Skin epidermis (tissue), 12 donors: ENCODE data around the gene ADGRL2.
A peak's percentile ranks its signal among the peaks of the same experiment; 100 is the strongest.

Experiments
- H3K27ac ChIP-seq, 21 experiments: fragments of 200-600 bp; sonication (generic) in 11 of 21; one replicate each; pipeline ENCODE4 v1.5.0; 2020; ENCODE audit warnings: mild to moderate bottlenecking in 3 of 21, inconsistent platforms in 2 of 21, moderate library complexity in 2 of 21
- H3K4me3 ChIP-seq, 7 experiments: fragments of 200-600 bp; sonication (generic) in 2 of 7; one replicate each; pipeline ENCODE4 v1.5.0; 2020; ENCODE audit warnings: inconsistent platforms in 2 of 7, mild to moderate bottlenecking in 2 of 7, moderate library complexity in 1 of 7

ADGRL2 gene

DNA sequence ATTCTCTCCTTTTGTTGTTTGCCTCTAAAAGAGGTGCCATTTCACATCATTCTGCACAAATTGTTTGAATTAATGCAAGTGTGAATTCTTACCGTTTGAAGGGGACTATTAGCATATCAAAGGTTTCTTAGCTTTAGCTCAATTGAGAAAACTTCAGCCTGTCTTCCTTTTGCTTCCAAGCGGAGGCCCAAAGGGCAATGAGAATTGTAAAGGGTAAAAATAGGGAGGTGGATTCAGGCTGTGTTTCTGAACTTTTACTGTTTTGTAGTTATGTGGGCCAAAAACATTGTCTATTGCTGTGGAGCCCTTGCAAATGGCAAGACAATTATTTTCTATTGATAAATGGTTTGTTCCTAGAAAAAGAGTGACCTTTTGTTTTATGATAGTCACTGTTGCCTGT lies 3.6 kb downstream of the ADGRL2 start:
- Histone ChIP-seq H3K4me3 (peak overlapping the region in 2 of 7 experiments; percentile 67 to 75), H3K27ac (no peak overlapping the region)

DNA sequence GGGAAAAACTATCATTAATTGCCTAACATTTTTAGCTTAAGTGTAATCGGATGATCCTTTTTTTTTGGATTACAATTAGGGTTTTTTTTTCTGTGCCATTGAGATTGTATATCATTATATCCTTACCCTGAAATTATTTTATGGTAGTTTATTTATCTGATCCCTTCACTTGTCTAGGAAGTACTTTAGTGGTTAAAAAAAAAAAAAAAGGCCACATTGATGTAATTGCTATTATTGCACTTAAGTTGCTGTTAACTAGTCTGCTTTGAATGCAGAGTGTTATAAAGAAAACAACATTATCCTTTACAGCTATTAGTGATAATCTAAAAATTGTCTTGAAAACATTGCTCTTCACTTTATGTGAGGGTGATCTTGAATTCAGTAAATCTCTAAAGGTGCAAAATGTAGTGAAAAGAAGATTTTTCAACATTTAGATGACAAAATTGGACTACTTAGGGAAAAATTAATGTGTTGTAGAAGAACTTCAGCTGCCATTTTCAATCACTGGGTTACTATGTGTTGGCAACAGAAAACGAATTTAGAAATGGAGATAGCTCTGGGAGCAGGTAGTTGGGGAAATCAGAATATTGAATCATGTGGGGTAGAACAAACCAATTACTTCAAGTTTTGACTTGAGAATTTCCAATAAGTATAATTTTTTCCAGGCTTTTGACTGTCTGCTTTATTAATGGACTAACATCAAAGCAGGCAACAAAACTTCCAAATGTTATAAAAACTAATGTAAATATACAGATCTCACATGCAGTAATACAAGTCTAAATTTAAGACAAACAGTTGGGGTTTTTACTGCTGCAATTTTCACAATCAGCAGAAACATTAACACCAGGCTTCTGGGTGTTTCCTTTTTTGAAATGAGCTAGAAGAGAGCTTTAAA lies 5.0 kb downstream of the ADGRL2 start:
- no peak overlapping the region for H3K4me3 ChIP-seq
- no peak overlapping the region for H3K27ac ChIP-seq

DNA sequence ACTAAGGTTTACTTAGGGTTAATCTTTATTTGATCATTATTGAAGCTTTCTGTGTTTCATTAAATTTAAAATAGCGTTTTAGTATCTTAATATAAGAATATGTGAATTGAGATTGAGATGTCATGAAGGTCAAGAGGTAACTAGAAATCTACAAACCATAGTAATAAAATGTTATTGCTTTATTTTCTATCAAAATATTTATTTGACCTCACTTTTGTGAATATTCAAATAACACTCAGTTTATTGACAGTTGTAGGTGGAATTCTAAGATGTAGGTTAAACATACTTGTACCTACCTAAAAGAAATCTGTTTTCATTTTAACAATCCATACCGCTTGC lies 5.7 kb downstream of the ADGRL2 start:
- Histone ChIP-seq H3K27ac (no peak overlapping the region), H3K4me3 (no peak overlapping the region)

DNA sequence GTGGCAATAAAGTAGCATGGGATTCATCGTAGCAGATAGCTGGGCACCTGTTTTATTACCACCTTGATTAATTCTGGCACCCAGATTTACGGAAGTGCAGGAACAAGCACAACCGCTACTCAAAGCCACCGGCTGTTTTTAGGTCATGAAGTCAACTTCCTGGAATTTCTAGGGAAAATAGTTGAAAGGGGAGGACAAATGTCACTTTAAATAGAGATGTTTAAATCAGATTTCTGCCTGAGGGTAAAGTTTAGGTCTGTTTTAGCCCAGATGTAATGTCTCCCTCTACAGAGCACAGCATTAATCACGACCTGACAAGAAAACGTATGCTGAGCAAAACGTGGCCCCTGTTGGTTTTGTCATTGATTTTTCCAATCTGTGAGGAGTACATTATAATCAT lies 8.0 kb downstream of the ADGRL2 start:
- no peak overlapping the region for H3K27ac ChIP-seq

DNA sequence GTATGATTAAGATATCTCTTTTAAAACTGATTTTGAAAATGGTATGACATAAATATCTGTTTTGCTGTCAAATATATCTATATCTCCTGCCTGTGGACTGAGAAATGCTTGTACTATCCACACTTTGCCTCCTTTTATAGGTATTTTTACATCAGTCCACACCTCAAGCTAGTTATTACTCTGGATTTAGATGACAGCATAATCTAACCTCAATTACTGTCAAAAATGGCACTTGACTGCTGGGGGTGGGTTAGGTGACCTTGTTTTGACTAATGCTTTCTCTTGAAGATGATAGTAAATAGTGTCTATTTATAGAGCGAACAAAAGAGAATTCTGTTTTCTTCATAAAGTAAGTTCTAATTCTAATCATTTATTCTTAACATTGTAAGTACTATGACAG lies 9.1 kb downstream of the ADGRL2 start:
- Histone ChIP-seq H3K27ac (no peak overlapping the region), H3K4me3 (no peak overlapping the region)

More for the DNA sequence above, 8.0 kb downstream of the ADGRL2 start:
- no peak overlapping the region for H3K4me3 ChIP-seq

DNA sequence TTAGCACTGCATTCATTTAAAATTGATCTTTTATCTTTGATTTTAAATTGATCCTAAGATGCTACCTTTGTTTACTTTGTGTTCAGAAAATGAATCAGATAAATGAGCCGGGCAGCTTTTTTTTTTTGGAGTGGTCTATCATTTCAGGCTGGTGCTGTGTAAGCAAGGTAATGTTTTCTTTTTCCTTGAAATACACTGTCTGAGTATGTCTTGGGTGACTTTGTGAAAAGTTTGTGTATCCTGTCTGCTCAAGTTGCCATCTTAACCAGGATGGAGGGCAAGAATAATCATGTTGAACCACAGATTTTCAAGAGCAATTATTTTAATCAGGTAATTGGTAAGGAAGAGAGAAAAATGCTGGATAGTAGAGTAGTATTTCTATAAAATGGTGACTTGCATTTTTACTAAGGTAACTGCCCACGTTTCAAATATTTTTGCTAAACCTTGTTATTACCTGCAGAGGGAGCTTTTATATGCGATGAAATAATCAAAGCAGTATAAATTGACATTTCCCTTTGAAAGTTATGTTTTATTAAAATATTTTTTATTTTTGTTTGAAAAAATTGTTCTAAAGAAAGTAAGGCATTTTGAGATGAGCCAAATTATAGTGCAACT lies 11.1 kb downstream of the ADGRL2 start:
- Histone ChIP-seq H3K4me3 (no peak overlapping the region), H3K27ac (no peak overlapping the region)

DNA sequence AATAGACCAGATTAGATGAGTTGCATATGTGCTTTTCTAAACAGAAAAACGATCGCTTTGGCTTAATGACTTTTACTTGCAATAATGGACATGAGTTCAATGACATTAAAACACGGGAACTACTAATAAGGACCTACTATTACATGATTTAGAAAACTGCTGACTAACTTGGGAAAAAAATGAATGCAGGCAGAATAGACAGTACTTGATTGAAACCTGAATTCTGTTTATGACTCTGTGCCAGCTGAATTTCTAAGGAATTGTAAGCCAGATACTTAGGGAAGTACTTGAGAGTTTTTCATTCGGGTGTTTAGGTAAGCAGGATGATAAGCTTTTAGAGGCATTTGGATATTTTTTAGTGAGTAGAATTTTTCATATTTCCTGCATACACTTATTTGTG lies 12.0 kb downstream of the ADGRL2 start:
- H3K4me3 ChIP-seq: no peak overlapping the region

DNA sequence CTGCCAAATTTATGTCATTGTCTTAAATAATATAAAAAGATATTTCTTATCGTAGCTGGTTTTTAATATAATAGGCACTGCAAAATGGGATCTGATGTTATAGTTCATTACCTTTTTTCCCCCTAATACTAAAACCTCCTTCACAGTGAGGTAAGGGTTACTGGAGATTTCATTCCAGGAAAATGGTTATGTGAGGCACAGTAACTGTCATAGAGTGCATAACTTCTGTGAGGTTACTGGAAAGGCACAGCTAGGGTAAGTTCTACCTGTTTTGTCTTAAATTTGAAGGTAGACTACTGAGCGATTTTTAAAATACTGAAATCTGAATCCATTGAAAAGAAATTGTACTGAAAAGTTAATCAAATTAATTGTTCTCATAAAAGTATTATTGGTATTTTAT lies 13.0 kb downstream of the ADGRL2 start:
- Histone ChIP-seq H3K27ac (no peak overlapping the region), H3K4me3 (no peak overlapping the region)

More for the DNA sequence above, 12.0 kb downstream of the ADGRL2 start:
- no peak overlapping the region for H3K27ac ChIP-seq

DNA sequence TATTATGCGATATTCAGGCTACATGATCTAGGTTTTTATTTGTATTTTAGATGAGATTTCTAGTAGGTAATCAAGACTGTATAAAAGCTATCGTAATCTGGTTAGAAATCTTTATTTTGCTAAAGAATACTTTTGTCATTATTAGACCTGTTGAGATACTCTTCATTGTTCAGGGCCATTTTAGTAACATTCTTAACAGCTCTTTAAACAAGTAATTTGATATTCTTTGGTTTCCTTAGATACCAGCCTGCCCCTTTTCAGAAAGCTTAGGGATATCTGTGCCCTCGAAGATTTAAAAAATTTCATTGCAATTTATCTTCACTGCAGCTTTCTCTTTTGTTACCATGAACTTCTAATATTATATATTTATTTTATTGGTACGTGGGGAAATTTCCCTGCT lies 18.9 kb downstream of the ADGRL2 start:
- Histone ChIP-seq H3K27ac (no peak overlapping the region), H3K4me3 (no peak overlapping the region)

DNA sequence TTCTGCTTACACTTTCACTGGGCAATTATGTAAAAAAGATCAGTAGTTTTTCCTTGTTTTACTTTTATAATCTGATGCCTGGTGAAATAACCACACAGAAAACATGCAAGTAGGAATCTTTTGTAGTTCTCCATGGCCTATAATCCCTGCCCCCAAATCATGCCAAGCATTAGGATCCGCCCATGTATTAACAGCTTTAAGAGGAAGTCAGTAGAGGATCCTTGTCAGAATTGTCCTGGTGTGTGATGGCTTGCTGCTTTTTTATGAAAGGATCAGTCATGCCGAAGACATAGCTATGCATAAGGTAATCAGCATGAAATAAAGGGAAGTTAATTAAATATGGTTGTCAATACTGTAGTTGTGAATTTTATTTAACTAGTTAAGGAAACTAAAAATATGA lies 20.0 kb downstream of the ADGRL2 start:
- Histone ChIP-seq H3K27ac (no peak overlapping the region), H3K4me3 (no peak overlapping the region)

DNA sequence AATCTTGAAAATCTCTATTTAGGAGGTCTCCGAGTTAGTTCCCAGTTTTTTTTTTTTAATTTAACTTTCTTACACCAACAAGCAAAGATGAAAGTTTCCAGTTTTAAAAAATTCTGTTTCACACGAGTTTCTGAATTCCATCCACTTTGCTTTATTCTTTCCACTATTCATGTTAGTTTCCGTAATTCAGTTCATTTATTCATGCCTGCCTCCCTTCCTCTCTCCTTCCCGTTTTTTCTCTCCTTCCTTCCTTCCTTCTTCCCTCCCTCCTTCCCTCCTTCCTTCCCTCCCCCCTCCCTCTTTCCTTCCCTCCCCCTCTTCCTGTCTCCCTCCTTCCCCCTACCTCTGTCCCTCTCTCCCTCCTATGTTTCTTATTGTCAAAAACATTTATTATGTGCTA lies 22.3 kb downstream of the ADGRL2 start:
- no peak overlapping the region for H3K27ac ChIP-seq

DNA sequence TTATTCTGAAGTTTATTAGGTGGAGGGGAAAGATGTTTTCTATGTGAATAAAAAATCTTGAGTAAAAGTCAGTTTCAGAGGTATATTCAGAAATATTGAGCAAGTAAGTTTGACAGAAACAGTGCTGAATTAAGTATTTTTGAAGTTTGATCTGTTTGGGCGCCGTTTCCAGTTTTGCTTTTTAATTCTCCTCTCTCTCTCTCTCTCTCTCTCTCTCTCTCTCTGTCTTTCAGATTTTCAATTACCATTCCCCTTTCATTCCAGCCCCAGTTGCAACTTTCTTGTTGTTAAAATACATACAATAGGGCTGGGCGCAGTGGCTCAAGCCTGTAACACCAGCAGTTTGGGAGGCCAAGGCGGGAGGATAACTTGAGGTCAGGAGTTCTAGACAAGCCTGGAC lies 24.0 kb downstream of the ADGRL2 start:
- Histone ChIP-seq H3K27ac (no peak overlapping the region), H3K4me3 (no peak overlapping the region)

More for the DNA sequence above, 22.3 kb downstream of the ADGRL2 start:
- H3K4me3 ChIP-seq: no peak overlapping the region

DNA sequence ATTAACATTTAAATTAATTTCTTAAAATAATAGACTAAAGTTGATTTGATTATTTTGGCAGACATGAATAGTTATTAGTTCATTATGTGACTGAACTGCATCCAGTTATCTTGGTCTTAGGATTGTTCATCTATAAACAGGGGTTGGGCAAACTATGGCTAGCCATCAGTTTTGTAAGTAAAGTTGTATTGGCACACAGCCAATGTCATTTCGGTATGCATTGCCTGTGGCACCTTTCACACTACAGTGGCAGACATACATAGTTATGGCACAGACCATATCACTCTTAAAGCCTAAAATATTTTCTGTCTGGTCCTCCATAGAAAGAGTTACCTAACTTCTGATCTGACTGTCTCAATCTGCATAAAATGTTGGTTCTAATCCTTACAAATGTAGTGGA lies 27.2 kb downstream of the ADGRL2 start:
- no peak overlapping the region for H3K27ac ChIP-seq
- H3K4me3 ChIP-seq: no peak overlapping the region

DNA sequence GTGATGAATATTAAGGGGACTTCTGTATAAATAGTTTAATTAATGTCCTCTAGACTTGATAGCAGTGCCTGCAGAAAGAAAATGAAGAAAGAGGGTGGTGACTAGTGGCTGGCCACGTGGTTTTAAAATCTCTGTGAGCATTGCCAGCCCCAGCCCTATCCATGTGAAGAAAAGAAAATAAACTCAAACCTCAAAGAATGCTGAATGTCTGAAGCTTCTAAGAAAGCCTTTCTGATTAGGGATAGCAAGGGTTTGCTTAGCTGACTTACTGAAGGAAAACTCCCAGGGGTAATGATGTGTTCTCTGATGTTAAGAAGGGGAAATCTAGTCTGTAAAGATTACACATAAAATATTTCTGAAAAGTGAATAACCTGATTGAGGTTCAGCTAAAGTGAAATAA lies 31.8 kb downstream of the ADGRL2 start:
- H3K4me3 ChIP-seq: no peak overlapping the region
- H3K27ac ChIP-seq: no peak overlapping the region

DNA sequence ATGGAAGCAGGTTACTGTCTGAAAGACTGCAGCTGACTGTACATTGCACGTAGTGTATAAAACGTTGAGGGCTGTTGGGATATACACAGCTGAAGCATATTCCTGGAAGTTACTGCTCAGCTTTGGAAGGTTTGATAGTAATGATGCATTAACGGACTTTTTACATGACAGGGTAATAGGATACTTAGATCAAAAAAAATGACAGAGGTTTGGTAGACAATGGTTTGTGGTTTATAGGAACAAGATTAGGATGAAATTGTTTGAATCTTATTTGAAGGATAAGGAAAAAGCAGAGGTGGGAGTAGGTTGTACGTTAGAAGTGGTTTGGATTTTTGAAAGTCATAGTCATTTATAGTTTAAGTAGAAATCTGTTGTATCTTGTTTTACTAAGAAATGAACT lies 33.0 kb downstream of the ADGRL2 start:
- H3K4me3 ChIP-seq: no peak overlapping the region
- no peak overlapping the region for H3K27ac ChIP-seq

DNA sequence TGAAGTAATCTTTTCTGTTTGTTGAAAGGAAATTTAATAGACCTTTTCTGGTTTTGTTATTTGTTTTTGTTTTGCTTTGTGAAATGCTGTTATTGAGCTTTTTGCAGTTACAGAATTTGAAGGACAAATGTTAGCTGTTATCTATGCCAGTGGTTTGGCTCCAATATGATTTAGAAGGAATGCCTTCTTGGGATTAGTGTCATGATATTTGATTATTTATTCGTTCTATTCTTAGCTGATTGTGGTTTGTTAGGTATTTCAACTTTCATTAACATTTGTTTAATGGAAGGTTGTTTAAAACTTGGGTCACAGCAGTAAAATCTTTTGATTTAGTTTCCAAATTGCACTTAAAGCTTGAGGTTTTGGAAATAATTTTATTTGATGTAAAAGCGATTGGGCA lies 33.5 kb downstream of the ADGRL2 start:
- no peak overlapping the region for H3K27ac ChIP-seq
- H3K4me3 ChIP-seq: no peak overlapping the region

DNA sequence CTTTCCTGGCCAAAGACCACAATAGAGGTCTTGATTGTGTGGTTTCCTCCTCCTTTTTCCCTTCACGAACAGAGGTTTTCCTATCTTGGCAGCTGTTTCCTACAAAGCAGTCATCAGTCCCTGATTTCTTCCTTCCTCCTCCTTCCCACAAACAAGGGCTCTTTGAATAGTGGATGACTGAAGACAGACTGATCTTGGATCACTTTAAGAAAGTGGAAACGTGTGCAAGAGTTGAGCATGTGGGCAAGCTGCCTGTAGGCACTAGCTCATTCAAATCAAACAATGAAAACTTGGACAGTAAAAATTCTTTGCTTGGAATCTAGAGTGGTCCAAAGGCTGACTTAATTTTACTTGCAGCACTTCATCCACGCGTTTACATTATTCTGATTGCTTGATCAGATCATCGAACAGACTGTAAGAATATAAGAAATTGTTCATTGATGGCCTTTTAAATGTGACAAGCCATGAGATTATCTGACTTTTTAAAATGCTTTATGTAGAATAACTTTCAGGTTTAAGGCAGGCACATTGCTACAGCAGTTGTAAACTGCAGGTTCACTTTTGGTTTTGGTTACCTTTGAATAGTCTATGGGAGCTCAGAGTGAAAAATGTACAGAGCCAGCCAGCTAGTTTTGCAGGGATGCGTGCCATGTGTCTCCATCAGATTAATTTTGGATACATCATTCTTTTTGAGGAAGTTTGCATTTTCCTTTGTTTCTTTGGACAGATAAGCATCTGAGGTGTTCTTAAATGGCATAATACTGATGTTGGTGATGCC lies 34.4 kb downstream of the ADGRL2 start:
- Histone ChIP-seq H3K4me3 (no peak overlapping the region), H3K27ac (no peak overlapping the region)

DNA sequence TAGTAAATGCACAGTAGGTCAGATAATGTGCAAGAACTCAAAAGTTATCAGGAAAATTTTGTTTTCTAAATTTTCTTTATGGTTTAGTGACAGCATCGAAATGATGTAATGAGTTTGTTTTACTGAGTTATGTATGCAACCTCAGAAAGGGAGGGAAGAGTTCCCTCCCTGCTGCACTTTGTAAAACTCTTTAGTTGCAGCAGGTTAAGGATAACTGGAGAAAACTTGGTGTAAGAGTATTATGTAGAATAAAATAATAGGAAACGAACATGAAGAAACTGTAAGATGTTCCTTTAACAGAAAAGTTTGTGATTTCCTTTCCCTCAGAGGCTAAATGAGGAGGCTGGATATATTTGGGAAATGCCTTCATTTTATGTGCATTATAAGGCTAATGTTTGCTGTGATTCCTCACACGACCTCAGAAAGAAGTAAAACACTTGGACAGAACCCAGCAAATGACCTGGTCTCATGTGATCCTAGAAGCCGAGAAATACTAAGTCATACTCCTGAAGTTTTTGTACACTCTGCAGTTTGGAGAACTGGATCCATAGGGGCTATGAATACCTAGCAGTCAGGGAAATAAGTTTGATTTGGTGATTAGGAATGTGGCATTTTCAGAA lies 35.4 kb downstream of the ADGRL2 start:
- H3K27ac ChIP-seq: no peak overlapping the region
- no peak overlapping the region for H3K4me3 ChIP-seq

DNA sequence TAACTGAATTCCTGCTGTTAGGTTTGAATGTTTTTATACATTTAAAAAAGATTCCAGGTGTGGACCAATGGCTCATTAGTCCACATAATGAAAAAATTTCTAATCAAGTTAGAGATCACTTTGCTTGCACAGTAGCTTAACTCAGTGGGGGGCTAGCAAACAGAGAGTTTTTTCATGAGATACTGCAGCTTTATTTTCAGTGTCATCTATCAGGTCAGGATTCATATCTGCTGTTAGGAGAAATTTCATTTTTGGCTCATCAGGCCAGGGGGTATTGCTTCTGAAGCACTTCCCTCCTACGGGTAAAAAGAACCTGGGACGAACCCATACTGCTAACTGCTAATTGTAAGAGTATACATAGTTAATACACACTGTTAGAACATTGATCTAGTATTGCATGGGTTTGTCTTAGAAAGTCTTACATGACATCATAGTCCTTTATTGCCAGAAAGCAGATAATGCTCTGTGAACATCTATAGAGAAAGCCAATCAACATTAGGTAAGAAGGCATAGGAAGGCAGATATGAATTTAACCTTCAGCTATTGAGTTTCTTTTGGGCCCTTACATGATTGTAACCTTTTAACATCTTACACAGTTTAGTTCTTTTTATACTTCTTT lies 38.0 kb downstream of the ADGRL2 start:
- Histone ChIP-seq H3K27ac (no peak overlapping the region), H3K4me3 (no peak overlapping the region)

DNA sequence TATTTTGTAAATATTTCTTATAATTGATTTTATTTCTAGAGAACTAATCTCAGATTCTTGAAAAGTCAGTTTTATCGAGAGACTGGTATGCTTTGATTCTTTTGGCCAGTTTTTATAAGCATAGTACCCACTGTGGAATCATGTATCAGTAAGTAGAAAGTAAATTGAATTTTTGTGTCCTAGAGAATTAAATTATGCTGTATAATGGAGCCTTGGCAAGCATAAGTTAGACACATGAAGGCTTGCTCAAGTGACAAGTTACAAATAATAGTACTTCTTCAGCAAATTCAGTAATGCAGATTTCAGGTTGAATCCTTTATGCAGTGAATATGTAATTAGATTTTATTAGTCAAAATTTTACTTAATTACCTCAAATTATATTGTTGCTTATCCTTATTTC lies 40.1 kb downstream of the ADGRL2 start:
- Histone ChIP-seq H3K4me3 (no peak overlapping the region), H3K27ac (no peak overlapping the region)
